ENCODE data around the gene LRBA. TPM values are rescaled to one million over a fixed set of nuclear protein-coding genes. Genes with fewer than 3 reads are reported as not detected.

Gene LRBA
- total and polyA plus RNA-seq, 9 of the 15 experiments (the other 6 are each of a cell fraction or from before 2014, with no cell fraction given) = 24.2 to 88.7 (median 59.7) TPM

DNA sequence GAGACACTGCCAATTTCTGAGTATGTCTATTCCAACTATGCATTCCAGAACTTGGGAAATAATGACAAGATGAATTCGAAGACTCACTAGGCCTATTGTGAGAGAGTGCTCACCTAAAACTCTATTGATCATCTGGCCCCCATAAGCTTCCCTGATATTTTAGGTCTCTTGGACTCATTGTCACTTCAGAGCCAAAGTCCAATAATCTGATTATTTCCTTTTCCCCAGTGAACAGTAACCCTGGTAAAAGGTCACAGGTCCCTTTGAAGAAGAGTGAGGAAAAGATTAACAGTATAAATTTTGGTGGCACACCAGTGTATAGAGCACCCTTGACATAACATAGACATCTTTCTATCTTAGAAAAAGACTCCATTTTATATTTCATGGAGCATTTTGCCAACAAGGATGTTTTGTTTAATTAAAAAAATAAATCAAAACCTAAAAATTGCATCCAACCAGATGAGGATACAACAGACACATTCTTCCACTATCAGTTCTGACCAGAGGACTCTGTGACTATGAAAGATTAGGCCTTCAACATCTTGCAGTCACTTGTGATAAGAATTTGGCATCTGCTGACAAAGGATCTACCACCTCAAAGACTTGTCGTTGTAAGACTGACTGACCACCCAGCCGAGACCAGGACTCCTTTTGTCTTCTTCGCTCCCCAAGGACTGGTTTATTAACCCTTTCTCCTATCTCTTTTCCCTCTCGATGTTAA lies 241.2 kb downstream of the LRBA start (continued):
- TF ChIP-seq HMG20B (CRISPR knock-in tag; IDR thresholded peaks at IDR 0.05) (no peak), ZNF274 (IDR thresholded peaks at IDR 0.05; ENCODE audit: borderline replicate concordance, low read depth, low read length) (no peak), SMARCB1 (IDR thresholded peaks at IDR 0.05; ENCODE audit: insufficient read length, low read depth) (no peak), GABPB1 (CRISPR knock-in tag; IDR thresholded peaks at IDR 0.05) (no peak), SMAD2 (IDR thresholded peaks at IDR 0.05; ENCODE audit: low read depth, low read length) (no peak), RHOXF2B (CRISPR knock-in tag; conservative IDR thresholded peaks at IDR 0.05) (no peak), POLR2G (IDR thresholded peaks at IDR 0.05; ENCODE audit: low read depth, low read length) (no peak), ZNF184 (CRISPR knock-in tag; IDR thresholded peaks at IDR 0.05) (no peak), BCL6 (CRISPR knock-in tag; IDR thresholded peaks at IDR 0.05) (0 out of 2 replicates have a peak, but pooled peaks have one; percentile 27), HDAC1 (IDR thresholded peaks at IDR 0.05) (peak in 1 of 2 experiments; percentile 80; a peak in 2 of 4 replicates), SIRT6 (IDR thresholded peaks at IDR 0.05; ENCODE audit: low read depth, low read length) (no peak), JUNB (CRISPR knock-in tag; conservative IDR thresholded peaks at IDR 0.05) (no peak), KDM4B (IDR thresholded peaks at IDR 0.05; ENCODE audit: borderline replicate concordance in 2 of 2, low read depth in 1 of 2) (no peak), NR3C1 (CRISPR knock-in tag; IDR thresholded peaks at IDR 0.05) (no peak), ZNF41 (CRISPR knock-in tag; conservative IDR thresholded peaks at IDR 0.05) (no peak), PRPF4 (IDR thresholded peaks at IDR 0.05; ENCODE audit: insufficient read depth, low read depth, low read length, poor library complexity, severe bottlenecking) (no peak)
- TF ChIP-seq, protein P1, sequence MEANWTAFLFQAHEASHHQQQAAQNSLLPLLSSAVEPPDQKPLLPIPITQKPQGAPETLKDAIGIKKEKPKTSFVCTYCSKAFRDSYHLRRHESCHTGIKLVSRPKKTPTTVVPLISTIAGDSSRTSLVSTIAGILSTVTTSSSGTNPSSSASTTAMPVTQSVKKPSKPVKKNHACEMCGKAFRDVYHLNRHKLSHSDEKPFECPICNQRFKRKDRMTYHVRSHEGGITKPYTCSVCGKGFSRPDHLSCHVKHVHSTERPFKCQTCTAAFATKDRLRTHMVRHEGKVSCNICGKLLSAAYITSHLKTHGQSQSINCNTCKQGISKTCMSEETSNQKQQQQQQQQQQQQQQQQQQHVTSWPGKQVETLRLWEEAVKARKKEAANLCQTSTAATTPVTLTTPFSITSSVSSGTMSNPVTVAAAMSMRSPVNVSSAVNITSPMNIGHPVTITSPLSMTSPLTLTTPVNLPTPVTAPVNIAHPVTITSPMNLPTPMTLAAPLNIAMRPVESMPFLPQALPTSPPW (CRISPR knock-in tag; IDR thresholded peaks at IDR 0.05) = peak; percentile 30; the same call in 1 of the 2 replicates
- TF ChIP-seq, protein P2, sequence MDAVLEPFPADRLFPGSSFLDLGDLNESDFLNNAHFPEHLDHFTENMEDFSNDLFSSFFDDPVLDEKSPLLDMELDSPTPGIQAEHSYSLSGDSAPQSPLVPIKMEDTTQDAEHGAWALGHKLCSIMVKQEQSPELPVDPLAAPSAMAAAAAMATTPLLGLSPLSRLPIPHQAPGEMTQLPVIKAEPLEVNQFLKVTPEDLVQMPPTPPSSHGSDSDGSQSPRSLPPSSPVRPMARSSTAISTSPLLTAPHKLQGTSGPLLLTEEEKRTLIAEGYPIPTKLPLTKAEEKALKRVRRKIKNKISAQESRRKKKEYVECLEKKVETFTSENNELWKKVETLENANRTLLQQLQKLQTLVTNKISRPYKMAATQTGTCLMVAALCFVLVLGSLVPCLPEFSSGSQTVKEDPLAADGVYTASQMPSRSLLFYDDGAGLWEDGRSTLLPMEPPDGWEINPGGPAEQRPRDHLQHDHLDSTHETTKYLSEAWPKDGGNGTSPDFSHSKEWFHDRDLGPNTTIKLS (IDR thresholded peaks at IDR 0.05; ENCODE audit: borderline replicate concordance, low read depth) = no peak

All from K562 (cell line).